Lower leg skin (tissue), 4 donors: ENCODE results near the gene IL33. TPM values are rescaled to one million over a fixed set of nuclear protein-coding genes. Genes with fewer than 3 reads are reported as not detected.

Experiments
- DNase-seq, 2 donors: peaks; one replicate each; pipeline ENCODE4 v3.0.0-alpha.2; 2019; ENCODE audit warnings: low spot score in 2 of 2
- H3K4me3 ChIP-seq: fragments of 200-600 bp; sonication (generic); 2 replicates; pipeline ENCODE4 v1.5.1; 2017; ENCODE audit warnings: mild to moderate bottlenecking, low read depth; ENCODE audit not compliant: poor library complexity, severe bottlenecking
- POLR2A ChIP-seq, 2 donors: fragments of 450-650 bp; IDR thresholded peaks; one replicate each; pipeline ENCODE4 v1.6.1; 2016 to 2017; ENCODE audit warnings: antibody characterized with exemption in 2 of 2, mild to moderate bottlenecking in 1 of 2, moderate library complexity in 1 of 2
- WGBS, 2 donors: methylation state at CpG; one replicate each; pipeline ENCODE4 v1.1.5; 2018; 5-methylcytosine and 5-hydroxymethylcytosine counted together
- intact Hi-C: fragments of 100-400 bp; cut with DNase I; formaldehyde crosslinking; loops from one replicate; pipeline ENCODE4 v1.15.0; 2023; ENCODE audit warnings: low total_unique reads
- total RNA-seq, 4 donors: library from RNA; depleted of rRNA; stranded (reverse); fragments of >200 nt; gene quantifications; one replicate each; pipeline ENCODE4 v1.1.0, GENCODE V29; 2016
- TF ChIP-seq, protein P1 (sequence below), 3 donors: fragments of 450-650 bp; IDR thresholded peaks; one replicate each; pipeline ENCODE4 v1.5.1; 2016; ENCODE audit warnings: antibody characterized with exemption in 3 of 3, mild to moderate bottlenecking in 3 of 3, moderate library complexity in 2 of 3

IL33 gene
- total RNA-seq, 4 donors from 2014 or later = 4.1 to 28.5 (median 8.2) TPM

DNA sequence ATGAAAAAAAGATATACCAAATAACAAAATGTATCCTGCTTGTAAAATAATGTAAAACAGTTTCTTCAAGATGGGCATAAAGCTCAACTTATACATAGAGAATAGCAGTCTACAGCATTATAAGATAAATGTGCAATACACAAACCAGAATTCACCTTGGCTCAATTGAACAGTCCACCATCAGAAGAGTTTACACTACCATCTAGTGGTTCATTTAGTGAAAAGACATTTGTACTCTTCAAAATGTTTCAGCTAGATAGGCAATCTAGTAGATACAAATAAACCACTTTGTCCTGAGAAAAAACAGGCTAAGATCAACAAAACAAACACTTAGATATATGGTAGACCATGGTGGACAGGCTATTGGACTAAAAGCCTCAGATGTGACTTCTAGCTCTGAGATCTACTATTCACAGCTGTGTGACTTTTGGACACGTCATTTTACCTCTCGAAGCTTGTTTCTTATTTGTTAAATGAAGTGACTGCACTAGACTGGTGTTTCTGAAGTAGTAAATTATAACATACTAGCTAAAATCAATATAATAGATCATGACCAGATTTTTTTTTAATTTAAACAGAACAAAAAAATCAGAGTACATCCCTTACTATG is 90.5 kb downstream of the IL33 start:
- H3K4me3 ChIP-seq = no peak overlapping the region
- DNase-seq = no peak
- 83 to 92% methylated on average over 2 of the region's 2 CpGs for whole genome bisulfite sequencing, 2 donors
- intact Hi-C loops = loop anchor here (10.0 kb wide), 1 partner anchor 231 kb away; no protein-coding TSS in a partner anchor
- TF ChIP-seq, protein P1, sequence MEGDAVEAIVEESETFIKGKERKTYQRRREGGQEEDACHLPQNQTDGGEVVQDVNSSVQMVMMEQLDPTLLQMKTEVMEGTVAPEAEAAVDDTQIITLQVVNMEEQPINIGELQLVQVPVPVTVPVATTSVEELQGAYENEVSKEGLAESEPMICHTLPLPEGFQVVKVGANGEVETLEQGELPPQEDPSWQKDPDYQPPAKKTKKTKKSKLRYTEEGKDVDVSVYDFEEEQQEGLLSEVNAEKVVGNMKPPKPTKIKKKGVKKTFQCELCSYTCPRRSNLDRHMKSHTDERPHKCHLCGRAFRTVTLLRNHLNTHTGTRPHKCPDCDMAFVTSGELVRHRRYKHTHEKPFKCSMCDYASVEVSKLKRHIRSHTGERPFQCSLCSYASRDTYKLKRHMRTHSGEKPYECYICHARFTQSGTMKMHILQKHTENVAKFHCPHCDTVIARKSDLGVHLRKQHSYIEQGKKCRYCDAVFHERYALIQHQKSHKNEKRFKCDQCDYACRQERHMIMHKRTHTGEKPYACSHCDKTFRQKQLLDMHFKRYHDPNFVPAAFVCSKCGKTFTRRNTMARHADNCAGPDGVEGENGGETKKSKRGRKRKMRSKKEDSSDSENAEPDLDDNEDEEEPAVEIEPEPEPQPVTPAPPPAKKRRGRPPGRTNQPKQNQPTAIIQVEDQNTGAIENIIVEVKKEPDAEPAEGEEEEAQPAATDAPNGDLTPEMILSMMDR (IDR thresholded peaks at IDR 0.05) = no peak
- no peak for TF ChIP-seq POLR2A (IDR thresholded peaks at IDR 0.05)

Other genes starting within 250 kb of the IL33 start
- 10 to 100 TPM; 16.0 to 19.8 (median 17.9) TPM for gene RANBP6, start 200.2 kb upstream of the IL33 start, total RNA-seq
- gene TPD52L3, start 112.6 kb downstream of the IL33 start, total RNA-seq = not detected
- gene UHRF2, start 197.4 kb downstream of the IL33 start, total RNA-seq = 10 to 100 TPM; 35.5 to 53.7 (median 45.9) TPM